Ovary (tissue), 9 donors: ENCODE results near the gene HDAC6. TPM values are rescaled to one million over a fixed set of nuclear protein-coding genes. Genes with fewer than 3 reads are reported as not detected.

ENCODE experiments used
- DNase-seq, 5 donors: peaks; one replicate each; pipeline ENCODE4 v3.0.0-alpha.2; 2019 to 2020
- H3K27ac ChIP-seq, 2 donors: fragments of 200-600 bp; one replicate each; pipeline versions ENCODE4 v1.5.1 to v1.8.0; 2019 to 2022
- H3K27me3 ChIP-seq: fragments of 200-600 bp; one replicate; pipeline ENCODE4 v1.8.0; 2022
- H3K36me3 ChIP-seq: fragments of 200-600 bp; sonication (generic); one replicate; pipeline ENCODE4 v1.5.1; 2019
- H3K4me1 ChIP-seq: one replicate; pipeline ENCODE4 v1.8.1; 2013; ENCODE audit warnings: mild to moderate bottlenecking, moderate library complexity; ENCODE audit not compliant: insufficient read depth
- H3K4me3 ChIP-seq: fragments of 200-600 bp; sonication (generic); one replicate; pipeline ENCODE4 v1.5.1; 2017
- H3K9me3 ChIP-seq, 2 donors: fragments of 200-600 bp in 1 of 2; sonication (generic) in 1 of 2; one replicate each; pipeline versions ENCODE4 v1.5.1 to v1.8.1; 2013 to 2019; ENCODE audit warnings: mild to moderate bottlenecking in 1 of 2, moderate library complexity in 1 of 2
- EP300 ChIP-seq: sonication (generic); formaldehyde crosslinking; IDR thresholded peaks from one replicate; pipeline ENCODE4 v1.6.1; 2017; ENCODE audit warnings: antibody characterized with exemption
- POLR2A ChIP-seq: fragments of 450-650 bp; IDR thresholded peaks from one replicate; pipeline ENCODE4 v1.6.1; 2017; ENCODE audit warnings: antibody characterized with exemption, mild to moderate bottlenecking, moderate library complexity
- WGBS, 3 donors: extraction: QIAGEN DNeasy Blood & Tissue Kit in 1 of 3; methylation state at CpG; one replicate each; pipeline versions ENCODE4 v1.1.5 to v1.1.7; 2013 to 2017; 5-methylcytosine and 5-hydroxymethylcytosine counted together
- intact Hi-C, 4 donors: fragments of 100-400 bp; cut with DNase I; formaldehyde crosslinking; loops; one replicate each; pipeline versions ENCODE4 v1.11.0 to v1.15.1; 2022 to 2023
- polyA plus RNA-seq, 2 donors: library from polyadenylated mRNA; stranded (reverse); fragments of 200-250 nt in 1 of 2; fragments of 350-450 nt in 1 of 2; fragmentation: Illumina TruSeq in 1 of 2; extraction: RNeasy Lipid Tissue Mini Kit (QIAGEN cat#74804) in 1 of 2; gene quantifications; one replicate each; pipeline ENCODE4 v1.2.3, GENCODE V29; 2013 to 2014
- total RNA-seq, 7 donors: library from RNA; depleted of rRNA in 2 of 7; stranded (reverse); fragments of >200 nt in 2 of 7; fragmentation: NEBNext Ultra II Directional in 3 of 7; extraction: Animal tissue kit (Norgen Biotek cat#: 25700) in 3 of 7; gene quantifications; one replicate each; pipeline versions ENCODE4 v1.1.0 to v1.2.4, GENCODE V29; 2016 to 2023
- TF ChIP-seq, protein P1 (sequence below), 3 donors: fragments of 450-650 bp in 2 of 3; fragments of 200-600 bp in 1 of 3; IDR thresholded peaks; one replicate each; pipeline versions ENCODE4 v1.5.1 to v1.8.0; 2016 to 2022; ENCODE audit warnings: antibody characterized with exemption in 3 of 3, mild to moderate bottlenecking in 1 of 3
- donor health status: DM: no; HTN: no; CAD: no; lungs with moderate emphysema.
- donor health status: DM: no; HTN: no; CAD: no.
- donor health status: Bipolar disorder and iron deficiency.
- donor health status: DM: yes; HTN: yes; CAD: no.
- donor health status: DM: no; HTN: no; CAD: no.
- donor health status: DM: yes; HTN: yes; CAD: no.

Gene HDAC6
- total and polyA plus RNA-seq, 9 donors: 49.1 to 115 (median 86.1) TPM

DNA sequence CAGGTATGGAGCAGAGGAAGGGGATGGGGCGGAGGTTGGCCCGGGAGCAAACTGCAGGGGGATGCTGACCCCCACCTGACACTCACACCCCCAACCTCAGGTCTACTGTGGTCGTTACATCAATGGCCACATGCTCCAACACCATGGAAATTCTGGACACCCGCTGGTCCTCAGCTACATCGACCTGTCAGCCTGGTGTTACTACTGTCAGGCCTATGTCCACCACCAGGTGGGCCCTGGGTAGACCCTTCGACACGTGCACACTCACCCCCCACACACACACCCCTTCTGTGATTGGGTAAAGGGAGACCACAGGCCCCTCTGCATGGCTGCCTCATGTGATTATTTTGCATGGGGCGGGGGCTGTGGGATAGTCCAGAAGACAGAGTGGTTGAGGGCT lies 22.2 kb downstream of the HDAC6 start:
- intact Hi-C loops: no loop called here
- TF ChIP-seq EP300 (no peak), POLR2A (no peak)
- TF ChIP-seq, protein P1, sequence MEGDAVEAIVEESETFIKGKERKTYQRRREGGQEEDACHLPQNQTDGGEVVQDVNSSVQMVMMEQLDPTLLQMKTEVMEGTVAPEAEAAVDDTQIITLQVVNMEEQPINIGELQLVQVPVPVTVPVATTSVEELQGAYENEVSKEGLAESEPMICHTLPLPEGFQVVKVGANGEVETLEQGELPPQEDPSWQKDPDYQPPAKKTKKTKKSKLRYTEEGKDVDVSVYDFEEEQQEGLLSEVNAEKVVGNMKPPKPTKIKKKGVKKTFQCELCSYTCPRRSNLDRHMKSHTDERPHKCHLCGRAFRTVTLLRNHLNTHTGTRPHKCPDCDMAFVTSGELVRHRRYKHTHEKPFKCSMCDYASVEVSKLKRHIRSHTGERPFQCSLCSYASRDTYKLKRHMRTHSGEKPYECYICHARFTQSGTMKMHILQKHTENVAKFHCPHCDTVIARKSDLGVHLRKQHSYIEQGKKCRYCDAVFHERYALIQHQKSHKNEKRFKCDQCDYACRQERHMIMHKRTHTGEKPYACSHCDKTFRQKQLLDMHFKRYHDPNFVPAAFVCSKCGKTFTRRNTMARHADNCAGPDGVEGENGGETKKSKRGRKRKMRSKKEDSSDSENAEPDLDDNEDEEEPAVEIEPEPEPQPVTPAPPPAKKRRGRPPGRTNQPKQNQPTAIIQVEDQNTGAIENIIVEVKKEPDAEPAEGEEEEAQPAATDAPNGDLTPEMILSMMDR (IDR thresholded peaks at IDR 0.05): no peak
- no peak for DNase-seq
- Histone ChIP-seq H3K9me3 (no peaks in the 10 kb centered on the region), H3K4me1 (no peaks in the 10 kb centered on the region), H3K4me3 (no peak overlapping the region), H3K36me3 (no peaks in the 10 kb centered on the region), H3K27ac (no peak overlapping the region), H3K27me3 (no peaks in the 10 kb centered on the region)
- 75 to 86% (median 77%) methylated on average over 8 of the region's 8 CpGs for WGBS, 3 donors

DNA sequence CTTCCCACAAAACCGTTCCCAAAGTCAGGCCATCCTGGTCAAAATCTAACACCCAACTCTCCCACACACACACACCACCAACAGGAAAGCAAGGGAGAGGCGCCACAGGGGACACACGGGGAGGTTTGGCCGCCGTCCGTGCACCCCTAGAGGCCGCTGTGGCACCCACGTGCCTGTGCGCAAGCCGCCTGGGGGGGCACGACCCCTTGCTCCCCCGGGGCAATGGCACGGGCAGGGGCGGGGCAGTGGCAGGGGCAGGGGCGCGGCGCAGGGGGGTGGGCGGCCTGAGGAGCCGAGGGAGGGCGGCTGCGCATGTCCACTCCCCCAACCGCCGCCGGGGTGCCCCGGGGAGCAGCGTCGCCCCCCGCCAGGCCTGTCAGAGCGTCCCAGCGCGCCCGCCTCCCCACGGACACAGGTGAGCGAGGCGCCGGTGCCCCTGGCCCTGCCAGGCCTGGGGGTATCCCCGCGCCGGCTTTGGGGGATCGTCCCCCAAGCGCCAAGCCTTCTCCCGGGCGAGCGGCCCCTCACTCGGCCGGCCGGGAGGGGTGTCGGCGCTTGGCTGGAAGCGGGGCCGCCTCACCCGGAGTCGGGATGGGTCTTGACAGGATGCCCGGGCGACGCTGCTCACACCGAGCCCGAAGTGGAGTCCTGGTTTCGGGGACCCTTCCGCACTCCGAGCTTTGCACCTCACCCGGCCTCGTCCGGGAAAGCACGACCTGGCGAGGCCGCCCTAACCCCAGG lies 24.4 kb downstream of the HDAC6 start, which contains the start of gene ERAS:
TSS of gene ERAS (plus strand) at position 379 of the 741 bp plus-strand sequence. CDS start 2,611 bp downstream, outside the sequence.
- TF ChIP-seq POLR2A (no peak), EP300 (no peak)
- TF ChIP-seq, protein P1 (IDR thresholded peaks at IDR 0.05): no peak

DNA sequence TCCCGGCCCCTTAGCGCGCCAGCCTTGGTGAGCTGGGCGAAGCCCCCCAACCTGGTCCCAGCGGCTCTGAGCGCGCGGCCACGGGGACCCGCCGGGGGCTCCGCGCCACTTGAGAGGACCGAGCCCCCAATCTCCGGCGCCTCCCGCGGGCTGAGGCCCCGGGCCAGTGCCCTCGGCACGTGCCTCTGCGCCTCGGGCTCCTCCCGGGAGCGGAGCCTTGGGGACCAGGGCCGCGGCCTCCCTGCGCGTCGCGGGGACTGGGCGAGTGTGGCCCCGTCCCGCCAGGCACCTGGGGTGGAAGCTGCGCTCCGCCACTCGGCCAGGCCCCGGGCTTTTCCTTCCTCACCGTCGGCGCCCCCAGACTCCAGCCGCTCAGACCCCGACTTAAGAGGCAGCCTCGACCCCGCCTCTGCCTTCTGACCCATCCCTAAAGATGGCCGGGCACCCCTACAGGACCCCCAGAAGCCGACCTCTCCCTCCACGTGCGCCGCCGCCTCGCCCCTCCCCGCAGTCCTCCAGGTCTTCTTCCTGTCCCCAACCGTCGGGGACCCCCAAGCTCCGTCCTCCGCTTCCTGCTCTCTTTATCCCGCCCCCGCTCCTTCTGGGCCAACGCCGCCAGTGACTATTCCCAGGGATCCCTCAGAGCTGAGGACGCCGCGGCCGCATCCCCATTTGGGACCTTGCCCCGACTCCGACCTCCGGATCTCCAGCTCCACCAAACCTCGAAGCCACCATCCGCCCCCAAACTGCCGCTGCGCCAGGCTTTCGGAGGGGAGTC lies 25.2 kb downstream of the HDAC6 start:
- intact Hi-C loops: no loop called here
- 64 to 78% (median 72%) methylated on average over 55 to 73 of the region's 73 CpGs for WGBS, 3 donors

More for the DNA sequence above, 24.4 kb downstream of the HDAC6 start, which contains the start of gene ERAS:
- intact Hi-C loops: no loop called here
- Histone ChIP-seq H3K4me3 (no peak within 1 kb of the TSS), H3K4me1 (no peaks in the 10 kb centered on the region), H3K9me3 (no peaks in the 10 kb centered on the region), H3K27me3 (no peaks in the 10 kb centered on the region), H3K27ac (no peak within 1 kb of the TSS), H3K36me3 (no peaks in the 10 kb centered on the region)
- 66 to 79% (median 69%) methylated on average over 36 to 67 of the region's 67 CpGs for WGBS, 3 donors
- DNase-seq: peak in 1 of 5 donors; percentile 23

DNA sequence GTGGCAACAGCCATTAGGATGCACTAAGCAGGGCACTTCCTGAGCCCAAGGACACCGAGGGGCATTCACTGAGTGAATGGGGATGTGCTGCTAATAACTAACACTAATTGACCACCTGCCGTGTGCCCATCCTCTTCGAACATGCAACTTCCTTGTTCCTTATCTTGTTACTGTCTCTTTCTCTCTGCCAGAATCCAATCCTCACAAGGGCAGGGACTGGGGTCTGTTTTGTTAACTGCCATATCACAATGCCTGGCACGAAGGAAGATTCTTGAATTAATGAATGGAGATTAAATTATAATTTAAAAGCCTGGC lies 25.7 kb downstream of the HDAC6 start:
- TF ChIP-seq, protein P1 (IDR thresholded peaks at IDR 0.05): no peak
- TF ChIP-seq POLR2A (no peak), EP300 (no peak)
- Histone ChIP-seq H3K4me1 (no peaks in the 10 kb centered on the region), H3K27me3 (no peaks in the 10 kb centered on the region), H3K36me3 (no peaks in the 10 kb centered on the region), H3K4me3 (no peak overlapping the region), H3K27ac (no peak overlapping the region), H3K9me3 (no peaks in the 10 kb centered on the region)
- 73 to 80% (median 75%) methylated on average over 4 of the region's 4 CpGs for WGBS, 3 donors
- DNase-seq: no peak
- intact Hi-C loops: no loop called here

More for the DNA sequence above, 25.2 kb downstream of the HDAC6 start:
- no peak overlapping the region for H3K4me3 ChIP-seq
- no peaks in the 10 kb centered on the region for H3K27me3 ChIP-seq
- no peaks in the 10 kb centered on the region for H3K9me3 ChIP-seq
- H3K27ac ChIP-seq: no peak overlapping the region
- no peak for TF ChIP-seq EP300
- TF ChIP-seq, protein P1 (IDR thresholded peaks at IDR 0.05): no peak
- no peak for DNase-seq
- no peaks in the 10 kb centered on the region for H3K4me1 ChIP-seq
- H3K36me3 ChIP-seq: no peaks in the 10 kb centered on the region
